OCI-M2 (cell line): ENCODE measurements around the gene CIART.
"Not testable (repeated sequence)": the region's sequence is repeated elsewhere in the genome, so short reads cannot be mapped to it uniquely, and the experiment has no call there.

ENCODE experiments used
- DNase-seq: peaks from one replicate; lab custom pipeline; 2025; ENCODE audit not compliant: unreplicated experiment; lab: John Stamatoyannopoulos, UW

CIART gene

GRCh38 chr1:150308585-150308984, 26.2 kb downstream of the CIART start:
- not testable (repeated sequence) for DNase-seq

DNA sequence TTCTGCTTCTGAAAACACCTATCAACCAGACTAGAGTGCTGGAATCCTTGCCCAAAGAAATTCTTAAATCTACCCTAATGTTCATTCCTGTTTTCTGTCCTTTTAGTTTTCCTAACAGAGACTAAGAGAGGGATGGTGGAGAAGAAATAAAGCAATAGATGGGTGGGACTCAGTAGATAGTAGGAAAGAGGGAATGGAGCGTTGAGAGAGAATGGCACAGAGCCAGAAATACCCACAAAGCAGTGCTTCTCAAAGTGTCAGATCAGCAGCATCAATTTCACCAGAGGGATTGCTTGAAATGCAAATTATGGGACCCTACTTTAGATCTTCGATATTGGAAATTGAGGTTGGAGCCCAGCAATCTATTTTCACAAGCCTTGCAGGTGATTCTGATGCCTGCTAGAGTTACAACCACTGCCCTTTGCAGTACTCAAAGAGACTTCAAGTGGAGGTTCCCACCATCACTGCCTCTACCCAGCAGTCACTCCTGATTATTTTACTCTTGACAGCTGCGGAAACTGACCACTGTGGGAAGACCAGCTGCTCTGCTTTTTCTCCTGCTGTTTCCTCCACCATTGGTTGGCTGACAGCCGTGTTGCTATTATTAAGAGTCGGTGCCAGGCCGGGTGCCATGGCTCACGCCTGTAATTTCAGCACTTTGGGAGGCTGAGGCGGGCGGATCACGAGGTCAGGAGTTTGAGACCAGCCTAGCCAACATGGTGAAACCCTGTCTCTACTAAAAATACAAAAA, 27.6 kb downstream of the CIART start:
- DNase-seq: no peak

GRCh38 chr1:150311762-150312161, 29.4 kb downstream of the CIART start:
- no peak for DNase-seq

DNA sequence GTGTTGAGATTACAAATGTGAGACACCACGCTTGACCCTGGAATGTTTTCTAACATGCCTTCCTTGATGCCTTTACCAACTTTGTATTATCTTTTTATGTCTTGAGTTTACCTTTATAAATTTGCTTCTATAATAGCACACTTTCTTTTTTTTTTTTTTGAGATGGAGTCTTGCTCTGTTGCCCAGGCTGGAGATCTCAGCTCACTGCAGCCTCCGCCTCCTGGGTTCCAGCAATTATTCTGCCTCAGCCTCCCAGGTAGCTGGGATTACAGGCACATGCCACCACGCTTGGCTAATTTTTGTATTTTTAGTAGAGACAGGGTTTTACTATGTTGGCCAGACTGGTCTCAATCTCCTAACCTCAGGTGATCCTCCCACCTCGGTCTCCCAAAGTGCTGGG, 32.3 kb downstream of the CIART start:
- DNase-seq: not testable (repeated sequence)

GRCh38 chr1:150320667-150320978, 38.3 kb downstream of the CIART start:
- no peak for DNase-seq

DNA sequence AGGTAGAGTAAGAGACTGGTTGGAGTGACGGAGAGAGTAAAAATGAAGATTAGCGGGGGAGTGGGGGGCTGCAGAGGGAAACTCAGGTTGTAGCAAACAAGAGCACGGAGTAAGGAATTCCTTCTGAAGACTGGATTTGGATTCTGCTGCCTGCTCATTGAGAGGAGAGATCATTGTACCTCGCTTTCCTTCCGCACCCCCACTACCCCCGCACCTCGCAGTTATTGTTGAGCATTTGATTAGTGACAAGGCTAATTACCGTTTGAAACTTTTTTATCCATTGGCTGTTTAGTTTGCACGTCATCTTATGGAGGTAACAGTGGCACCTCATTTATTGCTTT, 39.4 kb downstream of the CIART start:
- DNase-seq: no peak

GRCh38 chr1:150322310-150322709, 40.0 kb downstream of the CIART start:
- DNase-seq: no peak

DNA sequence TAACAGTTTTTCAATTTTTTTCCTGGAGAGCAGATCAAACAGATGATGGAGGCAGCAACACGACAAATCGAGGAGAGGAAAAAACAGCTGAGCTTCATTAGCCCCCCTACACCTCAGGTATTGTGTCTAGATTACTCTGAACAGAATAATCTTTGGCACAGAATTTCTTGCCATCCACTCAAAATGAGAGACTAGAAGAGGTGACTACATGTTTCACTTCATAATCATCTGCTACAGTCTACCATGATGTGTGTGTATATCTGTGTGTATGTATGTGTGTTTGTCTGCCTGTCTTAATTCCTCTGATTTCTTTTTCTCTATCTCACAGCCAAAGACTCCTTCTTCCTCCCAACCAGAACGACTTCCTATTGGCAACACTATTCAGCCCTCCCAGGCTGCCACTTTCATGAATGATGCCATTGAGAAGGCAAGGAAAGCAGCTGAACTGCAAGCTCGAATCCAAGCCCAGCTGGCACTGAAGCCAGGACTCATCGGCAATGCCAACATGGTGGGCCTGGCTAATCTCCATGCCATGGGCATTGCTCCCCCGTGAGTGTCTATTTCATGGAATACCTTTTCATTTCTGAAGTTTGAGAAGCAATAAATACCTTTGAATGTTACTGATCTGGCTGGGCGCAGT, 50.4 kb downstream of the CIART start:
- DNase-seq: no peak
